Muscle of leg (tissue), 11 donors: Measurements from ENCODE around the gene GDF7. TPM values are rescaled to one million over a fixed set of nuclear protein-coding genes. Genes with fewer than 3 reads are reported as not detected.

Source experiments
- DNase-seq: peaks from one replicate; pipeline ENCODE4 v3.0.0; 2013
- H3K27ac ChIP-seq: one replicate; pipeline ENCODE4 v1.5.1; 2013; ENCODE audit warnings: mild to moderate bottlenecking, low read length, control low read depth
- H3K27me3 ChIP-seq: one replicate; pipeline ENCODE4 v1.6.1; 2013; ENCODE audit warnings: low read length; ENCODE audit not compliant: control insufficient read depth, insufficient read depth
- H3K36me3 ChIP-seq: one replicate; pipeline ENCODE4 v1.6.1; 2013; ENCODE audit warnings: low read length; ENCODE audit not compliant: control insufficient read depth, insufficient read depth
- H3K4me1 ChIP-seq: one replicate; pipeline ENCODE4 v1.6.1; 2013; ENCODE audit warnings: low read length; ENCODE audit not compliant: control insufficient read depth, insufficient read depth
- H3K4me3 ChIP-seq: one replicate; pipeline ENCODE4 v1.5.1; 2013; ENCODE audit warnings: low read length, control low read depth
- H3K9me3 ChIP-seq: replicated peaks from 2 replicates; pipeline ENCODE4 v1.6.1; 2013; ENCODE audit warnings: low read depth, low read length; ENCODE audit not compliant: control insufficient read depth
- WGBS: methylation state at CpG from one replicate; pipeline ENCODE4 v1.1.5; 2013; ENCODE audit warnings: missing lambda C conversion rate; ENCODE audit not compliant: insufficient coverage; 5-methylcytosine and 5-hydroxymethylcytosine counted together
- polyA plus RNA-seq, 8 donors: library from polyadenylated mRNA; unstranded; fragments of 120-200 nt; gene quantifications; one replicate each; pipeline versions ENCODE4 v1.2.1 to v1.2.3, GENCODE V29; 2013; ENCODE audit warnings: inconsistent platforms in 1 of 8, low replicate concordance in 1 of 8; ENCODE audit not compliant: insufficient read length in 8 of 8, insufficient read depth in 1 of 8
- total RNA-seq: library from RNA; stranded (reverse); fragments of 120-200 nt; gene quantifications from one replicate; pipeline ENCODE4 v1.2.4, GENCODE V29; 2013

GDF7 gene
- total and polyA plus RNA-seq, 9 donors: 0.29 to 0.81 (median 0.56) TPM

DNA sequence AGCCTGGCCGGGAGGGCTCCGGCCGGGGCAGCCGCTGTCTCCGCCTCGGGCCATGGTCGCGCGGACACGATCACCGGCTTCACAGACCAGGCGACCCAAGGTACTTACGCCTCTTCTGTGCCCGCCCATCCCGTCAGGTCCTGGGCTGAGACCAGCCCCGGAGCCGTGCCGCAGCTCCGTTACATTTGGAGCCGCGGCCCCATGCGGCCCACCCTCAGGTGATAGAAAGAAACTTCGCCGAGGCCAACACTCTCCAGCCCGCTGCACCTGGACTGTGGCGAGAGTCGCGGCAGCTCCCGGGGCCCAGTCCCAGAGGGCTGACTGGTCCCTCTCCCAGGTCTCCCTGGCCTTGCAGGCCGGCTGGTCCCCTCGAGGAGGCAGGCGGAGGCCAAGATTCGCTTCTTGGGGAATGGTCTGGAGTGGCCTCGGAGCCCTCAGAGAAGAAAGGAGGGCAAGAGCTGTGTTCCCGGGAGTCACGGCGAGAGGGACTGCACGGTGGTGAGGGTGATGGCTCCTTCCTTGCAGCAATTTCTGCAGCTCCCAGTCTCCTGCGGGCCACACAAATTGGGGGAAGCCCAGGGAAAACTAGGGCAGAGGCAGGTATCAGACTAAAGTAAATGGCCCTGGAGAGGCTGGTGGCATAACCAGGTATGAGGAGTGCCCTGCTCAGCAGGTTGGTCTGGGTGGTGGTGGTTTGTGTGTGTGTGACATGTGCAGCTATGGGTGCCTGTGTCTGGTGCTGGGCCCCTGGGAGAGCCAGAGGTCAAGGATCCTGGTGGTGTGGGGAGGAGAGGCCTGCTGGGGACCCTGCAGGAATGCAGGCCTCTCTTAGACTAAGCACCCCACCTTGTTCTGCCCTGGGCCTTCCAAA lies 822 bp downstream of the GDF7 start:
- Histone ChIP-seq H3K36me3 (no peaks in the 10 kb centered on the region), H3K9me3 (no peaks in the 10 kb centered on the region), H3K4me3 (peak overlapping the region; percentile 34), H3K4me1 (peaks cover 43% of the 10 kb centered on the region), H3K27me3 (peaks cover 96% of the 10 kb centered on the region), H3K27ac (no peak overlapping the region)
- WGBS: 15% methylated on average over 36 of the region's 39 CpGs
- DNase-seq: no peak

DNA sequence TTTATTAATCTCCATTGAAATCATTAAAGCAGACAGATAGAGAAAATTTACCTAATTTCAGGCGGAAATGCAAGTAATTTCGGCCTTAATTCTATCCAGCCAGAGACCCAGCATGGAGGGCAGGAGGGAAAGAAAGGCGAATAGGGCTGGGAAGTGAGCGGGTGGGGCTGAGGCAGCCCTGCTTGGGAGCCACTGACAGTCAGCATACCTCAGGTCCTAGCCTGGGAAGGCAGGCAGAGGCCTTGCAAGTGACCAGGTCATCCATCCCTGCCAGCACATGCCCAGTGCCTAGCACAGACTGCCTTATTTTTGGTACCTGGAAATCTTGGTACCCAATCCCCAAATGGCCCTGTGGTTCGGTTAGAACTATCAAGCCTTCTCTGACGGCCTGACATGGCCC lies 1.5 kb downstream of the GDF7 start:
- DNase-seq: no peak
- no peak overlapping the region for H3K4me3 ChIP-seq
- peaks cover 43% of the 10 kb centered on the region for H3K4me1 ChIP-seq
- H3K36me3 ChIP-seq: no peaks in the 10 kb centered on the region
- H3K27ac ChIP-seq: no peak overlapping the region
- H3K9me3 ChIP-seq: no peaks in the 10 kb centered on the region
- WGBS: 88% methylated on average over 3 of the region's 6 CpGs
- H3K27me3 ChIP-seq: peaks cover 91% of the 10 kb centered on the region

GRCh38 chr2:20668871-20669475 lies 2.0 kb downstream of the GDF7 start:
- DNase-seq: no peak
- Histone ChIP-seq H3K27ac (no peak overlapping the region), H3K36me3 (no peaks in the 10 kb centered on the region), H3K4me1 (peaks cover 43% of the 10 kb centered on the region), H3K4me3 (no peak overlapping the region), H3K9me3 (no peaks in the 10 kb centered on the region), H3K27me3 (peaks cover 91% of the 10 kb centered on the region)
- WGBS: 100% methylated on average over 1 of the region's 8 CpGs

GRCh38 chr2:20669562-20670314 lies 2.8 kb downstream of the GDF7 start:
- Histone ChIP-seq H3K36me3 (no peaks in the 10 kb centered on the region), H3K27me3 (peaks cover 91% of the 10 kb centered on the region), H3K4me3 (no peak overlapping the region), H3K27ac (no peak overlapping the region), H3K9me3 (no peaks in the 10 kb centered on the region), H3K4me1 (peaks cover 46% of the 10 kb centered on the region)
- 36% methylated on average over 42 of the region's 45 CpGs for WGBS
- DNase-seq: no peak

DNA sequence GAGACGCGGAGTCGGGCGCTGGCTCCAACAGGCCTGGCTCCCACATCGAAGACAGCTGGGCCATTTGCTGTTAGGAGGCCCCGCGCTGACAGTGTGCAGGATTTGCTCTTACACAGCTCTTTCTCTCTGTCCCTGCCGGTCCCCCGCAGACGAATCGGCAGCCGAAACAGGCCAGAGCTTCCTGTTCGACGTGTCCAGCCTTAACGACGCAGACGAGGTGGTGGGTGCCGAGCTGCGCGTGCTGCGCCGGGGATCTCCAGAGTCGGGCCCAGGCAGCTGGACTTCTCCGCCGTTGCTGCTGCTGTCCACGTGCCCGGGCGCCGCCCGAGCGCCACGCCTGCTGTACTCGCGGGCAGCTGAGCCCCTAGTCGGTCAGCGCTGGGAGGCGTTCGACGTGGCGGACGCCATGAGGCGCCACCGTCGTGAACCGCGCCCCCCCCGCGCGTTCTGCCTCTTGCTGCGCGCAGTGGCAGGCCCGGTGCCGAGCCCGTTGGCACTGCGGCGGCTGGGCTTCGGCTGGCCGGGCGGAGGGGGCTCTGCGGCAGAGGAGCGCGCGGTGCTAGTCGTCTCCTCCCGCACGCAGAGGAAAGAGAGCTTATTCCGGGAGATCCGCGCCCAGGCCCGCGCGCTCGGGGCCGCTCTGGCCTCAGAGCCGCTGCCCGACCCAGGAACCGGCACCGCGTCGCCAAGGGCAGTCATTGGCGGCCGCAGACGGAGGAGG lies 3.5 kb downstream of the GDF7 start:
- H3K4me3 ChIP-seq: no peak overlapping the region
- peaks cover 48% of the 10 kb centered on the region for H3K4me1 ChIP-seq

DNA sequence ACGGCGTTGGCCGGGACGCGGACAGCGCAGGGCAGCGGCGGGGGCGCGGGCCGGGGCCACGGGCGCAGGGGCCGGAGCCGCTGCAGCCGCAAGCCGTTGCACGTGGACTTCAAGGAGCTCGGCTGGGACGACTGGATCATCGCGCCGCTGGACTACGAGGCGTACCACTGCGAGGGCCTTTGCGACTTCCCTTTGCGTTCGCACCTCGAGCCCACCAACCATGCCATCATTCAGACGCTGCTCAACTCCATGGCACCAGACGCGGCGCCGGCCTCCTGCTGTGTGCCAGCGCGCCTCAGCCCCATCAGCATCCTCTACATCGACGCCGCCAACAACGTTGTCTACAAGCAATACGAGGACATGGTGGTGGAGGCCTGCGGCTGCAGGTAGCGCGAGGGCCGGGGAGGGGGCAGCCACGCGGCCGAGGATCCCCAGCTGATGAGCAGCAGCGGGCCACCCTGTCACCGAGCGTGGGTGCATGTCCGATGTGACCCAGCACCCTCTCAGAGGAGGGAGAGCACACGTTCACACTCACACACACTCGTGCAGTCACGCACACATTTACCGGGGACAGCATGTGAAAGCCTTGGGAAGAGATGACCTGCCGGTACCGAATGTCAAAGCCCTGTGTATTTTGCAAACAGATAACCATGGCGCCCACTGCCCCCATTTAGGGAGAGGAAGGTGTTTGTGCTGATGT lies 4.2 kb downstream of the GDF7 start:
- no peak overlapping the region for H3K27ac ChIP-seq
- no peak for DNase-seq
- no peaks in the 10 kb centered on the region for H3K36me3 ChIP-seq
- peaks cover 83% of the 10 kb centered on the region for H3K27me3 ChIP-seq
- WGBS: 17% methylated on average over 52 of the region's 60 CpGs
- H3K9me3 ChIP-seq: no peaks in the 10 kb centered on the region
- H3K4me1 ChIP-seq: peaks cover 48% of the 10 kb centered on the region
- no peak overlapping the region for H3K4me3 ChIP-seq

More for the DNA sequence above, 3.5 kb downstream of the GDF7 start:
- Histone ChIP-seq H3K27ac (no peak overlapping the region), H3K9me3 (no peaks in the 10 kb centered on the region), H3K36me3 (no peaks in the 10 kb centered on the region), H3K27me3 (peaks cover 90% of the 10 kb centered on the region)
- DNase-seq: no peak
- 12% methylated on average over 83 of the region's 83 CpGs for WGBS

DNA sequence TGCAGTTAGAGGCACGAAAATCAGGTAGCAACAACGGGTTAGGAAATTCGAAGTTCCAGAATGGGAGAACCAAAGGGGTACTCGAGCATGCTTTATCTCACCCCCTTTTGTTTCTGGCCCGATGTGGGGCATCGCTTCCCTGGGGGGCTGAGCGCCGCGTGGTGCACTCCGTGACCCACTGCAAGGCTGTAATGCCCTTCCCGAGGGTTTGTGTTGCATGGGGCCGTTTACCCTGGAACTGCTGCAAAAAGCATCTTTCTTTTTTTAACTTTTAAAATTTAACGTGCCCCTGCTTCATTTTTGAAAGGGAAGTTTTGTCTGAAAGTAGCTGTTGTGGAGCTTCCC lies 4.8 kb downstream of the GDF7 start:
- H3K4me1 ChIP-seq: peaks cover 44% of the 10 kb centered on the region
- H3K4me3 ChIP-seq: no peak overlapping the region
- H3K9me3 ChIP-seq: no peaks in the 10 kb centered on the region
- no peak overlapping the region for H3K27ac ChIP-seq
- H3K36me3 ChIP-seq: no peaks in the 10 kb centered on the region
- no peak for DNase-seq
- whole genome bisulfite sequencing: 33% methylated on average over 5 of the region's 13 CpGs
- peaks cover 77% of the 10 kb centered on the region for H3K27me3 ChIP-seq

DNA sequence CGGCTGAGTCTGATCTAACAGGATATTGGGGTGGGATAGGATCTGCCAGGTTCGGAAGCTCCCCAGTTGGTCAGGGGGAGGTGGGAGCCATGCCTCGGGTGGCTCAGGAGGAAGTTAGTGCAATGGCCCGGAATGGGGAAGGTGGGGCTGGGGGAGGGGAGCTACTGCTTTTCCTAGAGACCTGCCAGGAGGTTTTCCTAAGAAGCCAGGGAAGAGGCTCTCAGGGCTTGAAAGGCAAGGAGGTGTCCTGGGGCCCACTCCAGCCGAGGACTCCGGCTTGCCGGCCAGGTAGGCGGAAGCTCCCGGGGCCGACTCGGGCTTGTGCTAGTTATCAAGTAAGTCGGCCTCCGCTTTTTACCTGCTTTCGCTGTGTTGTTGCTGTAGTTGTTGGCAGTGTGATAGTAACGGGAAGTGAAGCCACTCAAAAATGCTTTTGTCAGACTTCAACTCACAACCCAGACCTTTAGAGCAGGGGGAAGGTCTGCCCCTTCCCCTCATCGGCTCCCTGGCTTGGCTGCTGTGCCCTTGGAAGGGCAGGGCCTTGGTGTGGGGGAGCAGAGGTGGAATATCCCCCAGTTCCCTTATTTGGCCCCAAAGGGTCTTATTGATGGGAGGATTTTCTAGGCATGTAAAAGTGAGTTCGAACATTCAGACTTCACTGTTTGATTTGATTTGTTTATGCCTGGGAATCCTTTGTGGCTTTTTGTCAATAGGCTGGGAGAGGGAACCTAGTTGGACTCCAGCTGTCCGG lies 5.4 kb downstream of the GDF7 start:
- H3K27ac ChIP-seq: no peak overlapping the region
- peaks cover 42% of the 10 kb centered on the region for H3K4me1 ChIP-seq
- no peaks in the 10 kb centered on the region for H3K9me3 ChIP-seq
- H3K36me3 ChIP-seq: no peaks in the 10 kb centered on the region
- DNase-seq: no peak
- H3K4me3 ChIP-seq: no peak overlapping the region
- H3K27me3 ChIP-seq: peaks cover 74% of the 10 kb centered on the region
- WGBS: 21% methylated on average over 7 of the region's 18 CpGs

DNA sequence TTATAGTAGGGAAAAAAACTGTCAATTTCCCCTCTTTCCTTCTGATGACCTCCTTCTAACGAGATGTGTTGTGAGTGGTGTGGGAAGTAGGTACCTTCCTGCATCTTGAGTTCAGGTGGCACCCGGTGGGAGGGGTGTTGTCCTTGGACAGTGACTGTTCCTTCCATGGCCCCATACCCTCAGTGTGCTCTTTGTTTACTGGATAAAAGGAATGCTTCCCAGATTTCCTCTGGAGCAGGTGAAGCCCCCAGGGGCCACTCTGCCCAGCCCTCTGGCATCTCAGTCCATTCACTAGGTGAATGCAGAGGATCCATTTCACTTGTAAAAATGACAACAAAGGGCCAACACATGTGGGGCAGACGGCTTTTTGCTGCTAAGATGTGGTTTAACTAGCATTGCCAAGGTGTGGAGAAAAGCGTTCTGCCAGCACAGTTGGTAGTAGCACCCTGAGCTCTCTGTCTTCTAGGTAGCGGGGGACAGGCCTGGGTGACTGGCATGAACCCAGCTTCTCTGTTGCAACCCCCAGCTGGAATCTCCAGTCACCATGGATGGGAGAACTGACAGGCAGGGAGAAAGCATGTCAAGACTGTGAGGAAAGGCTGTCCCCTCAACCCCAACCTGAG lies 6.9 kb downstream of the GDF7 start:
- H3K4me3 ChIP-seq: no peak overlapping the region
- peaks cover 60% of the 10 kb centered on the region for H3K27me3 ChIP-seq
- H3K27ac ChIP-seq: no peak overlapping the region
- 100% methylated on average over 3 of the region's 5 CpGs for WGBS
- peaks cover 37% of the 10 kb centered on the region for H3K4me1 ChIP-seq
- no peak for DNase-seq
- H3K9me3 ChIP-seq: no peaks in the 10 kb centered on the region
- H3K36me3 ChIP-seq: no peaks in the 10 kb centered on the region
